SK-N-SH (cell line): Measurements from ENCODE around the gene SUPT7L. TPM values are rescaled to one million over a fixed set of nuclear protein-coding genes. Genes with fewer than 3 reads are reported as not detected.
"Not testable (repeated sequence)": the region's sequence is repeated elsewhere in the genome, so short reads cannot be mapped to it uniquely, and the experiment has no call there.

Experiments used
- CTCF ChIA-PET: fragments of 300-600, 350-600 bp; formaldehyde crosslinking; extraction: SDS; loops from one replicate; lab custom pipeline; 2021; lab: Yijun Ruan, JAX
- POLR2A ChIA-PET: fragments of 350-600 bp; sonication (Branson Sonifier 250); formaldehyde crosslinking; extraction: SDS; loops from one replicate; lab custom pipeline; 2020; ENCODE audit warnings: antibody characterized with exemption, inconsistent platforms; lab: Yijun Ruan, JAX
- DNase-seq: peaks from one replicate; pipeline ENCODE4 v3.0.0; 2012
- H2AFZ ChIP-seq: fragments of 200-600 bp; sonication (generic); 2 replicates; pipeline ENCODE4 v1.8.1; 2016; ENCODE audit warnings: antibody characterized with exemption, mild to moderate bottlenecking, low read depth
- H3F3A ChIP-seq: fragments of 200-600 bp; sonication (generic); replicated peaks from 2 replicates; pipeline ENCODE3; 2016; ENCODE audit warnings: antibody characterized with exemption, mild to moderate bottlenecking; ENCODE audit not compliant: insufficient read depth
- H3K27ac ChIP-seq, 2 experiments: fragments of 200-500 bp in 1 of 2; fragments of 200-600 bp in 1 of 2; sonication (Bioruptor generic) in 1 of 2; sonication (generic), shearing (Covaris generic) in 1 of 2; 2 replicates each; pipeline versions ENCODE4 v1.5.1 to v1.6.1; 2014 to 2016; ENCODE audit warnings: low read depth in 2 of 2, inconsistent platforms in 1 of 2, low read length in 1 of 2, mild to moderate bottlenecking in 1 of 2, mixed read lengths in 1 of 2
- H3K27me3 ChIP-seq: fragments of 200-600 bp; sonication (generic), shearing (Covaris generic); 2 replicates; pipeline ENCODE4 v1.6.1; 2016; ENCODE audit warnings: mixed run types; ENCODE audit not compliant: insufficient read depth
- H3K36me3 ChIP-seq, 2 experiments: fragments of 200-500 bp in 1 of 2; fragments of 200-600 bp in 1 of 2; sonication (Bioruptor generic) in 1 of 2; sonication (generic) in 1 of 2; replicated peaks in 1 of 2; 2 replicates each; pipeline versions ENCODE3 to v1.5.1; 2014 to 2016; ENCODE audit warnings: low read length in 1 of 2, mild to moderate bottlenecking in 1 of 2; ENCODE audit not compliant: insufficient read depth in 2 of 2, control insufficient read depth in 1 of 2
- H3K4me1 ChIP-seq, 2 experiments: fragments of 200-500 bp in 1 of 2; fragments of 200-600 bp in 1 of 2; sonication (Bioruptor generic) in 1 of 2; sonication (generic), shearing (Covaris generic) in 1 of 2; 2 replicates each; pipeline versions ENCODE4 v1.5.1 to v1.6.1; 2014 to 2016; ENCODE audit warnings: low read depth in 1 of 2, low read length in 1 of 2, mixed run types in 1 of 2; ENCODE audit not compliant: insufficient read depth in 2 of 2, control insufficient read depth in 1 of 2
- H3K4me2 ChIP-seq: fragments of 200-600 bp; sonication (generic), shearing (Covaris generic); 2 replicates; pipeline ENCODE4 v1.6.1; 2017; ENCODE audit warnings: mixed run types
- H3K4me3 ChIP-seq, 2 experiments: fragments of 200-500 bp in 1 of 2; fragments of 200-600 bp in 1 of 2; sonication (Bioruptor generic) in 1 of 2; sonication (generic), shearing (Covaris generic) in 1 of 2; 2 replicates each; pipeline versions ENCODE4 v1.5.1 to v1.8.1; 2014 to 2016; ENCODE audit warnings: low read depth in 2 of 2, inconsistent platforms in 1 of 2, low read length in 1 of 2, mild to moderate bottlenecking in 1 of 2, mixed read lengths in 1 of 2, moderate library complexity in 1 of 2
- H3K79me2 ChIP-seq: fragments of 200-600 bp; sonication (generic); 2 replicates; pipeline ENCODE4 v1.8.1; 2017; ENCODE audit warnings: mild to moderate bottlenecking; ENCODE audit not compliant: insufficient read depth
- H3K9ac ChIP-seq: fragments of 200-600 bp; sonication (generic); 2 replicates; pipeline ENCODE4 v1.6.1; 2017; ENCODE audit warnings: mixed run types
- H3K9me2 ChIP-seq: fragments of 200-600 bp; sonication (generic); 2 replicates; pipeline ENCODE4 v1.6.1; 2017; ENCODE audit warnings: mixed run types
- H3K9me3 ChIP-seq: fragments of 200-600 bp; sonication (generic); 2 replicates; pipeline ENCODE4 v1.6.1; 2017; ENCODE audit warnings: mixed run types, mild to moderate bottlenecking, moderate library complexity
- H4K20me1 ChIP-seq: fragments of 200-600 bp; sonication (generic); 2 replicates; pipeline ENCODE4 v1.6.1; 2017; ENCODE audit warnings: mild to moderate bottlenecking, mixed run types; ENCODE audit not compliant: insufficient read depth
- CHD2 ChIP-seq: fragments of 150-350 bp; IDR thresholded peaks from 2 replicates; pipeline ENCODE4 v1.6.1; 2018; ENCODE audit warnings: low read length; ENCODE audit not compliant: partially characterized antibody
- EP300 ChIP-seq, 2 experiments: IDR thresholded peaks; 2 replicates each; pipeline versions ENCODE4 v1.4.0 to v1.6.1; 2012; ENCODE audit warnings: borderline replicate concordance in 1 of 2, low read depth in 1 of 2, low read length in 1 of 2
- EZH2phosphoT487 ChIP-seq: fragments of 200-600 bp; sonication (generic); IDR thresholded peaks from 2 replicates; pipeline ENCODE4 v1.6.1; 2017; ENCODE audit warnings: low read depth, mixed run types, mild to moderate bottlenecking, antibody characterized with exemption, moderate library complexity, borderline replicate concordance
- FOXJ3 ChIP-seq: sonication (generic); formaldehyde crosslinking; IDR thresholded peaks from 2 replicates; pipeline ENCODE4 v1.5.1; 2020; ENCODE audit warnings: mild to moderate bottlenecking, missing genetic modification reagents
- FOXM1 ChIP-seq: IDR thresholded peaks from 2 replicates; pipeline ENCODE4 v1.4.0; 2012; ENCODE audit warnings: low read depth, mild to moderate bottlenecking
- GABPA ChIP-seq: IDR thresholded peaks from 2 replicates; pipeline ENCODE4 v1.4.0; 2012; ENCODE audit warnings: low read depth, mild to moderate bottlenecking
- NFIC ChIP-seq: IDR thresholded peaks from 2 replicates; pipeline ENCODE4 v1.4.0; 2012; ENCODE audit warnings: borderline replicate concordance
- NRF1 ChIP-seq: IDR thresholded peaks from 2 replicates; pipeline ENCODE4 v1.6.1; 2012; ENCODE audit warnings: low read depth, mild to moderate bottlenecking, low read length
- RXRA ChIP-seq: IDR thresholded peaks from 2 replicates; pipeline ENCODE4 v1.4.0; 2012; ENCODE audit warnings: low read depth, mild to moderate bottlenecking, borderline replicate concordance
- SMC3 ChIP-seq: IDR thresholded peaks from 2 replicates; pipeline ENCODE4 v1.6.1; 2012; ENCODE audit warnings: low read depth, low read length, improper control_type of control experiment
- TAF1 ChIP-seq: IDR thresholded peaks from 2 replicates; pipeline ENCODE4 v1.6.1; 2012; ENCODE audit warnings: low read depth, mild to moderate bottlenecking, low read length, moderate library complexity, borderline replicate concordance
- WGBS: methylation state at CpG from one replicate; pipeline ENCODE4 v1.1.6; 2017; ENCODE audit warnings: low lambda C conversion rate; 5-methylcytosine and 5-hydroxymethylcytosine counted together
- polyA plus RNA-seq, 3 experiments: library from polyadenylated mRNA; depleted of rRNA; stranded (reverse); fragments of >200 nt; gene quantifications; 2 replicates each; pipeline ENCODE4 v1.2.3, GENCODE V29; 2012
- TF ChIP-seq, protein P1 (sequence below): IDR thresholded peaks from 2 replicates; pipeline ENCODE4; 2012
- TF ChIP-seq, protein P2 (sequence below): IDR thresholded peaks from 2 replicates; pipeline ENCODE4 v1.6.1; 2012; ENCODE audit warnings: mild to moderate bottlenecking, low read depth, low read length, moderate library complexity
- TF ChIP-seq, protein P3 (sequence below): IDR thresholded peaks from 2 replicates; pipeline ENCODE4 v1.4.0; 2012; ENCODE audit warnings: low read depth, borderline replicate concordance

Gene SUPT7L
- polyA plus RNA-seq, 1 of the 3 experiments (the other 2 are of a cell fraction), result 49.7 TPM

- H4K20me1 ChIP-seq, H3K4me3 ChIP-seq, H3K27me3 ChIP-seq, H3K9me3 ChIP-seq, H2AFZ ChIP-seq, H3K4me2 ChIP-seq, H3K9ac ChIP-seq, H3K9me2 ChIP-seq, POLR2A ChIA-PET, DNase-seq: not testable (repeated sequence)
- Histone ChIP-seq H3K79me2 (peaks cover 24% of the 10 kb centered on the region), H3K27ac (peak overlapping the region; percentile 20 to 93; a peak in 2 of 4 replicates), H3K4me1 (peaks cover 11 to 40% of the 10 kb centered on the region in 2 experiments), H3K36me3 (peaks cover 42 to 51% of the 10 kb centered on the region in 2 experiments), H3F3A (peaks cover 43% of the 10 kb centered on the region)
- CTCF ChIA-PET, result interaction anchor here (1.1 kb wide), 1 partner anchor 40 kb away, joined by 3 read pairs; no protein-coding TSS in a partner anchor
- WGBS, result 92% methylated on average over 1 of the region's 1 CpG
These were observed 37.1 kb downstream of the SUPT7L start for GRCh38 chr2:27626323-27626722.

DNA sequence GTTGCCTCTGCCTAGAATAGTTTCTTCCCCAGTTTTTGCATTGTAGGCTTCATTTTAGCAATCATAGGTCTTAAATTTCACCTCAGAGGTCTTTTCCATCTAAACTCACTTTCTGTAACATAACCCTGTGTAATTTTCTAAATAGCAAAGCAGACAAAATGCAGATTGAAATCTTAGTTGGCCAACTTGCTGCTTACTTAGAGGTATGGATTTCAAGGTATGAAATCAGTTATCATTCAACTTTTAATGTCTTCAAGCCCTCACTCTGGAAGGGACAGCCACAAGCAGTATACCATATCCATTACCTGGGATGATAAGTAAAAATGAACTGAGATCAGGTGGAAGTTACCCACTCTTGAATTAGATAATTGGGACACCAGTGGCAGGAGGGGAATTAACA lies 38.5 kb downstream of the SUPT7L start:
- Histone ChIP-seq H3K4me2 (no peak overlapping the region), H3K4me1 (peaks cover 11 to 40% of the 10 kb centered on the region in 2 experiments), H2AFZ (no peak overlapping the region), H4K20me1 (no peaks in the 10 kb centered on the region), H3K9me2 (no peaks in the 10 kb centered on the region), H3K27me3 (no peaks in the 10 kb centered on the region), H3K79me2 (peaks cover 11% of the 10 kb centered on the region), H3K9ac (no peak overlapping the region), H3K27ac (peak overlapping the region in 1 of 2 experiments; percentile 86; a peak in 2 of 4 replicates), H3F3A (peaks cover 43% of the 10 kb centered on the region), H3K4me3 (no peak overlapping the region), H3K36me3 (peaks cover 47 to 50% of the 10 kb centered on the region in 2 experiments), H3K9me3 (no peaks in the 10 kb centered on the region)
- ChIA-PET CTCF (interaction anchor here (1.2 kb wide), 1 partner anchor 58 kb away, joined by 4 read pairs; no protein-coding TSS in a partner anchor), POLR2A (no interaction called here)
- no peak for DNase-seq
- TF ChIP-seq NFIC, result no peak
- TF ChIP-seq CHD2, result no peak
- TF ChIP-seq, protein P1, sequence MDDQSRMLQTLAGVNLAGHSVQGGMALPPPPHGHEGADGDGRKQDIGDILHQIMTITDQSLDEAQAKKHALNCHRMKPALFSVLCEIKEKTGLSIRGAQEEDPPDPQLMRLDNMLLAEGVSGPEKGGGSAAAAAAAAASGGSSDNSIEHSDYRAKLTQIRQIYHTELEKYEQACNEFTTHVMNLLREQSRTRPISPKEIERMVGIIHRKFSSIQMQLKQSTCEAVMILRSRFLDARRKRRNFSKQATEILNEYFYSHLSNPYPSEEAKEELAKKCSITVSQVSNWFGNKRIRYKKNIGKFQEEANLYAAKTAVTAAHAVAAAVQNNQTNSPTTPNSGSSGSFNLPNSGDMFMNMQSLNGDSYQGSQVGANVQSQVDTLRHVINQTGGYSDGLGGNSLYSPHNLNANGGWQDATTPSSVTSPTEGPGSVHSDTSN, result no peak
- TF ChIP-seq EZH2phosphoT487, result no peak
- TF ChIP-seq RXRA, result no peak
- no peak for TF ChIP-seq NRF1

GRCh38 chr2:27622921-27623384 lies 40.5 kb downstream of the SUPT7L start:
- Histone ChIP-seq H2AFZ (no peak overlapping the region), H3K9me3 (no peaks in the 10 kb centered on the region), H3K9me2 (no peaks in the 10 kb centered on the region), H4K20me1 (no peaks in the 10 kb centered on the region), H3K27ac (peak overlapping the region; percentile 80 to 86), H3K4me1 (peaks cover 3 to 37% of the 10 kb centered on the region in 2 experiments), H3K9ac (peak overlapping the region; percentile 37), H3F3A (peaks cover 37% of the 10 kb centered on the region), H3K27me3 (no peaks in the 10 kb centered on the region), H3K4me3 (no peak overlapping the region), H3K79me2 (no peaks in the 10 kb centered on the region), H3K36me3 (peaks cover 65% of the 10 kb centered on the region in 2 experiments), H3K4me2 (peak overlapping the region; percentile 31)
- CTCF ChIA-PET, result interaction anchor here (0.9 kb wide), 1 partner anchor 61 kb away, joined by 4 read pairs; no protein-coding TSS in a partner anchor
- POLR2A ChIA-PET, result no interaction called here
- DNase-seq, result no peak
- WGBS, result 18% methylated on average over 3 of the region's 3 CpGs
- TF ChIP-seq EP300 (IDR thresholded peaks at IDR 0.05; ENCODE audit: borderline replicate concordance in 1 of 2, low read depth in 1 of 2, low read length in 1 of 2) (peak; percentile 22 to 85; a peak in 2 of 4 replicates), GABPA (0 out of 2 replicates have a peak, but pooled peaks have one; percentile 36), FOXJ3 (no peak), EZH2phosphoT487 (no peak), NFIC (peak; percentile 96), SMC3 (no peak), TAF1 (no peak), FOXM1 (0 out of 2 replicates have a peak, but pooled peaks have one; percentile 58), CHD2 (no peak)
- TF ChIP-seq, protein P2, sequence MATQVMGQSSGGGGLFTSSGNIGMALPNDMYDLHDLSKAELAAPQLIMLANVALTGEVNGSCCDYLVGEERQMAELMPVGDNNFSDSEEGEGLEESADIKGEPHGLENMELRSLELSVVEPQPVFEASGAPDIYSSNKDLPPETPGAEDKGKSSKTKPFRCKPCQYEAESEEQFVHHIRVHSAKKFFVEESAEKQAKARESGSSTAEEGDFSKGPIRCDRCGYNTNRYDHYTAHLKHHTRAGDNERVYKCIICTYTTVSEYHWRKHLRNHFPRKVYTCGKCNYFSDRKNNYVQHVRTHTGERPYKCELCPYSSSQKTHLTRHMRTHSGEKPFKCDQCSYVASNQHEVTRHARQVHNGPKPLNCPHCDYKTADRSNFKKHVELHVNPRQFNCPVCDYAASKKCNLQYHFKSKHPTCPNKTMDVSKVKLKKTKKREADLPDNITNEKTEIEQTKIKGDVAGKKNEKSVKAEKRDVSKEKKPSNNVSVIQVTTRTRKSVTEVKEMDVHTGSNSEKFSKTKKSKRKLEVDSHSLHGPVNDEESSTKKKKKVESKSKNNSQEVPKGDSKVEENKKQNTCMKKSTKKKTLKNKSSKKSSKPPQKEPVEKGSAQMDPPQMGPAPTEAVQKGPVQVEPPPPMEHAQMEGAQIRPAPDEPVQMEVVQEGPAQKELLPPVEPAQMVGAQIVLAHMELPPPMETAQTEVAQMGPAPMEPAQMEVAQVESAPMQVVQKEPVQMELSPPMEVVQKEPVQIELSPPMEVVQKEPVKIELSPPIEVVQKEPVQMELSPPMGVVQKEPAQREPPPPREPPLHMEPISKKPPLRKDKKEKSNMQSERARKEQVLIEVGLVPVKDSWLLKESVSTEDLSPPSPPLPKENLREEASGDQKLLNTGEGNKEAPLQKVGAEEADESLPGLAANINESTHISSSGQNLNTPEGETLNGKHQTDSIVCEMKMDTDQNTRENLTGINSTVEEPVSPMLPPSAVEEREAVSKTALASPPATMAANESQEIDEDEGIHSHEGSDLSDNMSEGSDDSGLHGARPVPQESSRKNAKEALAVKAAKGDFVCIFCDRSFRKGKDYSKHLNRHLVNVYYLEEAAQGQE, result no peak
- TF ChIP-seq, protein P3, sequence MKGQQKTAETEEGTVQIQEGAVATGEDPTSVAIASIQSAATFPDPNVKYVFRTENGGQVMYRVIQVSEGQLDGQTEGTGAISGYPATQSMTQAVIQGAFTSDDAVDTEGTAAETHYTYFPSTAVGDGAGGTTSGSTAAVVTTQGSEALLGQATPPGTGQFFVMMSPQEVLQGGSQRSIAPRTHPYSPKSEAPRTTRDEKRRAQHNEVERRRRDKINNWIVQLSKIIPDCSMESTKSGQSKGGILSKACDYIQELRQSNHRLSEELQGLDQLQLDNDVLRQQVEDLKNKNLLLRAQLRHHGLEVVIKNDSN, result no peak
